ENCODE results near the gene PTPN5.

Gene PTPN5

GRCh38 chr11:18798799-18799469 lies 7.3 kb upstream of the PTPN5 start:
- in situ Hi-C loops (cut with HindIII; ENCODE audit: low sequenced_read_pairs), result no loop called here
- TF ChIP-seq CTCF (IDR thresholded peaks at IDR 0.05; ENCODE audit: low read depth, low read length), result no peak
- DNase-seq (ENCODE audit: low read depth, low spot score), result no peak
- no peak overlapping the region for H3K4me3 ChIP-seq (ENCODE audit: low read depth, low read length)

- in situ Hi-C loops (cut with HindIII; ENCODE audit: low sequenced_read_pairs), result no loop called here
- no peak for DNase-seq (ENCODE audit: low read depth, low spot score)
- no peak for TF ChIP-seq CTCF (IDR thresholded peaks at IDR 0.05; ENCODE audit: low read depth, low read length)
- H3K4me3 ChIP-seq (ENCODE audit: low read depth, low read length), result no peak overlapping the region
These were observed 3.4 kb upstream of the PTPN5 start for GRCh38 chr11:18794956-18795355.

- H3K4me3 ChIP-seq (ENCODE audit: low read depth, low read length), result no peak overlapping the region
- no peak for DNase-seq (ENCODE audit: low read depth, low spot score)
- in situ Hi-C loops (cut with HindIII; ENCODE audit: low sequenced_read_pairs), result no loop called here
- no peak for TF ChIP-seq CTCF (IDR thresholded peaks at IDR 0.05; ENCODE audit: low read depth, low read length)
These were observed 1.2 kb upstream of the PTPN5 start for GRCh38 chr11:18792827-18793226.

- DNase-seq (ENCODE audit: low read depth, low spot score), result no peak
- in situ Hi-C loops (cut with HindIII; ENCODE audit: low sequenced_read_pairs), result no loop called here
- no peak for TF ChIP-seq CTCF (IDR thresholded peaks at IDR 0.05; ENCODE audit: low read depth, low read length)
- no peak overlapping the region for H3K4me3 ChIP-seq (ENCODE audit: low read depth, low read length)
These were observed 501 bp upstream of the PTPN5 start for GRCh38 chr11:18791969-18792628.

- TF ChIP-seq CTCF (IDR thresholded peaks at IDR 0.05; ENCODE audit: low read depth, low read length), result no peak
- in situ Hi-C loops (cut with HindIII; ENCODE audit: low sequenced_read_pairs), result no loop called here
- H3K4me3 ChIP-seq (ENCODE audit: low read depth, low read length), result no peak overlapping the region
These were observed 753 bp downstream of the PTPN5 start for GRCh38 chr11:18790883-18791206.

GRCh38 chr11:18789942-18790341 lies 1.7 kb downstream of the PTPN5 start:
- in situ Hi-C loops (cut with HindIII; ENCODE audit: low sequenced_read_pairs), result no loop called here
- no peak for DNase-seq (ENCODE audit: low read depth, low spot score)

More at GRCh38 chr11:18790883-18791206, 753 bp downstream of the PTPN5 start:
- DNase-seq (ENCODE audit: low read depth, low spot score), result no peak

More at GRCh38 chr11:18789942-18790341, 1.7 kb downstream of the PTPN5 start:
- H3K4me3 ChIP-seq (ENCODE audit: low read depth, low read length), result no peak overlapping the region
- TF ChIP-seq CTCF (IDR thresholded peaks at IDR 0.05; ENCODE audit: low read depth, low read length), result no peak

Measured in astrocyte of the spinal cord (primary cell).